ENCODE measurements around the gene ABCA6. TPM values are rescaled to one million over a fixed set of nuclear protein-coding genes. Genes with fewer than 3 reads are reported as not detected.

The ABCA6 gene
- total and polyA plus RNA-seq, 9 of the 15 experiments (the other 6 are each of a cell fraction or from before 2014, with no cell fraction given): 0.06 to 0.73 (median 0.15) TPM

- in situ Hi-C loops (cut with MboI): no loop called here
These were observed 5.8 kb upstream of the ABCA6 start for GRCh38 chr17:69147460-69147859.

More at GRCh38 chr17:69147460-69147859, 5.8 kb upstream of the ABCA6 start:
- no peaks in the 10 kb centered on the region; a peak in 1 of 5 replicates for H3K4me1 ChIP-seq (replicated peaks in 1 of 2; ENCODE audit: control insufficient read depth in 2 of 2, insufficient read depth in 2 of 2, low read length in 2 of 2)
- no peaks in the 10 kb centered on the region for H3K27me3 ChIP-seq (ENCODE audit: control insufficient read depth in 2 of 2, insufficient read depth in 2 of 2, low read length in 2 of 2)
- TF ChIP-seq HNRNPH1 (optimal IDR thresholded peaks at IDR 0.05; ENCODE audit: low read depth, low read length) (no peak), ZNF699 (CRISPR knock-in tag; IDR thresholded peaks at IDR 0.05; ENCODE audit: insufficient replicate concordance) (no peak), ZNF780A (CRISPR knock-in tag; IDR thresholded peaks at IDR 0.05) (no peak), NR2F6 (CRISPR knock-in tag; IDR thresholded peaks at IDR 0.05) (no peak), ARID1B (IDR thresholded peaks at IDR 0.05) (no peak), POLR2B (IDR thresholded peaks at IDR 0.05; ENCODE audit: low read depth, partially characterized antibody) (no peak), ERF (CRISPR knock-in tag; IDR thresholded peaks at IDR 0.05) (no peak), ZNF717 (CRISPR knock-in tag; IDR thresholded peaks at IDR 0.05) (no peak), SMARCA5 (IDR thresholded peaks at IDR 0.05) (no peak), ZZZ3 (IDR thresholded peaks at IDR 0.05) (no peak), EGR1 (conservative IDR thresholded peaks at IDR 0.05) (no peak), ZSCAN29 (IDR thresholded peaks at IDR 0.05) (no peak), ESRRA (IDR thresholded peaks at IDR 0.05; ENCODE audit: borderline replicate concordance, low read depth) (no peak)
- no peaks in the 10 kb centered on the region for H4K20me1 ChIP-seq (replicated peaks; ENCODE audit: control insufficient read depth, insufficient read depth, low read length)
- intact Hi-C loops (cut with micrococcal nuclease): no loop called here
- no peak for DNase-seq (ENCODE audit: extremely low read depth in 1 of 4, low spot score in 3 of 4)
- no peak overlapping the region for H3K27ac ChIP-seq (ENCODE audit: extremely low read depth, low read depth, low read length)
- H3K79me2 ChIP-seq (ENCODE audit: control insufficient read depth, insufficient read depth, low read length): no peaks in the 10 kb centered on the region
- no peak for ATAC-seq
- ChIA-PET POLR2A (no interaction called here), CTCF (ENCODE audit: low intra/inter-chr PET ratio) (no interaction called here)
- H3K9ac ChIP-seq (ENCODE audit: insufficient read depth in 1 of 2, low read depth in 2 of 2, low read length in 2 of 2): no peak overlapping the region
- no peaks in the 10 kb centered on the region for H3K9me3 ChIP-seq (replicated peaks; ENCODE audit: control insufficient read depth, insufficient read depth, low read depth, low read length)
- no peak for FAIRE-seq
- no peak overlapping the region for H3K4me3 ChIP-seq
- no TSS peak for BruUV-seq (replicated peaks)
- H3K36me3 ChIP-seq (ENCODE audit: control insufficient read depth, insufficient read depth, low read length): no peaks in the 10 kb centered on the region
- 73% methylated on average over 2 of the region's 2 CpGs for WGBS (ENCODE audit: insufficient coverage, low coverage, missing lambda C conversion rate)
- no peaks in the 10 kb centered on the region for H3K9me1 ChIP-seq (ENCODE audit: control insufficient read depth, insufficient read depth, low read length)
- no peak overlapping the region for H3K4me2 ChIP-seq (ENCODE audit: insufficient read depth, low read length)
- H2AFZ ChIP-seq (ENCODE audit: low read depth, low read length): peak overlapping the region; percentile 34; the same call in 1 of the 2 replicates

Measured in K562 (cell line).